ENCODE measurements around the gene B4GALT2. TPM values are rescaled to one million over a fixed set of nuclear protein-coding genes. Genes with fewer than 3 reads are reported as not detected.

B4GALT2 gene
- total and polyA plus RNA-seq, 10 of the 15 experiments (the other 5 are each of a cell fraction or from before 2014, with no cell fraction given) = 0.98 to 61.0 (median 23.4) TPM

DNA sequence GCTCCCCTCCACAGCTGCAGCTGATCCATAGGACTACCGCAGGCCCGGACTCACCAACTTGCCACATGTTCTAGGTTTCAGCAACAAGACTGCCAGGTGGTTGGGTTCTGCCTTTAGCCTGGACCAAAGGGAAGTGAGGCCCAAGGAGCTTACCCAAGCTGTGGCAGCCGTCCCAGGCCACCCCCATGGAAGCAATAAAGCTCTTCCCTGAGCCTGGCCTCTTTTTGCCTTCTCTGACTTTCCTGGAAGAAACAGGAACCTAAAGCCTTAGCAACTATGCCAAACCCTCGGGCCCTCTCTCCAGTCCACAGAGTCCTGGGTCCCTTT is 48.1 kb upstream of the B4GALT2 start:
- intact Hi-C loops (cut with micrococcal nuclease; ENCODE audit: unreplicated experiment) (loop anchor here (5.0 kb wide), 1 partner anchor 94 kb away; no protein-coding TSS in a partner anchor), in situ Hi-C loops (cut with MboI) (loop anchor here (5.0 kb wide), 1 partner anchor 169 kb away; no protein-coding TSS in a partner anchor)
- BruUV-seq (replicated peaks) = no TSS peak
- no peak overlapping the region for H3K9ac ChIP-seq (ENCODE audit: control insufficient read depth, insufficient read depth, low read length)
- ChIA-PET SMC1A (ENCODE audit: uncharacterized antibody, unreplicated experiment) (interaction anchor here (1.0 to 6.1 kb wide), 3 partner anchors 14 to 166 kb away, joined by 3 to 65 read pairs (median 8); no protein-coding TSS in a partner anchor), POLR2A (interaction anchor here (1.1 kb wide), 1 partner anchor 167 kb away, joined by 3 read pairs; no protein-coding TSS in a partner anchor), CTCF (interaction anchor here (0.6 to 19.3 kb wide), 11 partner anchors 9 to 704 kb away, joined by 3 to 1117 read pairs (median 3); no protein-coding TSS in a partner anchor), RAD21 (ENCODE audit: unreplicated experiment) (interaction anchor here (0.9 to 13.3 kb wide), 4 partner anchors 15 to 164 kb away, joined by 3 to 587 read pairs (median 4); no protein-coding TSS in a partner anchor)
- no peak overlapping the region for H2AFZ ChIP-seq (ENCODE audit: control insufficient read depth, low read depth, low read length)
- no peak overlapping the region for H3K4me2 ChIP-seq (ENCODE audit: control insufficient read depth, insufficient read depth)
- no peaks in the 10 kb centered on the region for H4K20me1 ChIP-seq (ENCODE audit: control insufficient read depth, insufficient read depth)
- no peak for FAIRE-seq
- WGBS (ENCODE audit: insufficient coverage, insufficient replicate concordance, low lambda C conversion rate, missing lambda C conversion rate) = 76% methylated on average over 4 of the region's 4 CpGs
- H3K4me3 ChIP-seq = no peak overlapping the region
- no peak for ATAC-seq
- TF ChIP-seq, protein P1, sequence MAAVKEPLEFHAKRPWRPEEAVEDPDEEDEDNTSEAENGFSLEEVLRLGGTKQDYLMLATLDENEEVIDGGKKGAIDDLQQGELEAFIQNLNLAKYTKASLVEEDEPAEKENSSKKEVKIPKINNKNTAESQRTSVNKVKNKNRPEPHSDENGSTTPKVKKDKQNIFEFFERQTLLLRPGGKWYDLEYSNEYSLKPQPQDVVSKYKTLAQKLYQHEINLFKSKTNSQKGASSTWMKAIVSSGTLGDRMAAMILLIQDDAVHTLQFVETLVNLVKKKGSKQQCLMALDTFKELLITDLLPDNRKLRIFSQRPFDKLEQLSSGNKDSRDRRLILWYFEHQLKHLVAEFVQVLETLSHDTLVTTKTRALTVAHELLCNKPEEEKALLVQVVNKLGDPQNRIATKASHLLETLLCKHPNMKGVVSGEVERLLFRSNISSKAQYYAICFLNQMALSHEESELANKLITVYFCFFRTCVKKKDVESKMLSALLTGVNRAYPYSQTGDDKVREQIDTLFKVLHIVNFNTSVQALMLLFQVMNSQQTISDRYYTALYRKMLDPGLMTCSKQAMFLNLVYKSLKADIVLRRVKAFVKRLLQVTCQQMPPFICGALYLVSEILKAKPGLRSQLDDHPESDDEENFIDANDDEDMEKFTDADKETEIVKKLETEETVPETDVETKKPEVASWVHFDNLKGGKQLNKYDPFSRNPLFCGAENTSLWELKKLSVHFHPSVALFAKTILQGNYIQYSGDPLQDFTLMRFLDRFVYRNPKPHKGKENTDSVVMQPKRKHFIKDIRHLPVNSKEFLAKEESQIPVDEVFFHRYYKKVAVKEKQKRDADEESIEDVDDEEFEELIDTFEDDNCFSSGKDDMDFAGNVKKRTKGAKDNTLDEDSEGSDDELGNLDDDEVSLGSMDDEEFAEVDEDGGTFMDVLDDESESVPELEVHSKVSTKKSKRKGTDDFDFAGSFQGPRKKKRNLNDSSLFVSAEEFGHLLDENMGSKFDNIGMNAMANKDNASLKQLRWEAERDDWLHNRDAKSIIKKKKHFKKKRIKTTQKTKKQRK (IDR thresholded peaks at IDR 0.05; ENCODE audit: low read depth, low read length) = no peak
- TF ChIP-seq PML (IDR thresholded peaks at IDR 0.05; ENCODE audit: low read length) (no peak), MYC (IDR thresholded peaks at IDR 0.05; ENCODE audit: insufficient read depth, insufficient read length, insufficient replicate concordance, low read length, severe bottlenecking) (no peak), RBBP5 (conservative IDR thresholded peaks at IDR 0.05) (no peak), HDAC2 (IDR thresholded peaks at IDR 0.05) (no peak), MTA2 (IDR thresholded peaks at IDR 0.05; ENCODE audit: low read depth) (no peak), SMARCA5 (IDR thresholded peaks at IDR 0.05) (no peak), YY1 (IDR thresholded peaks at IDR 0.05; ENCODE audit: low read depth, low read length) (no peak), NFYA (IDR thresholded peaks at IDR 0.05; ENCODE audit: borderline replicate concordance, low read depth, low read length) (no peak), PBX3 (IDR thresholded peaks at IDR 0.05; ENCODE audit: insufficient replicate concordance, low read depth, low read length) (no peak), MXI1 (IDR thresholded peaks at IDR 0.05; ENCODE audit: low read depth, low read length) (no peak), NFIC (IDR thresholded peaks at IDR 0.05; ENCODE audit: low read depth, low read length) (no peak), MEF2A (IDR thresholded peaks at IDR 0.05; ENCODE audit: insufficient read depth, low read depth, low read length) (no peak), BCL11A (IDR thresholded peaks at IDR 0.05; ENCODE audit: low read depth, low read length) (no peak), CHD2 (IDR thresholded peaks at IDR 0.05; ENCODE audit: borderline replicate concordance, low read depth, low read length) (no peak), NR2C1 (IDR thresholded peaks at IDR 0.05) (no peak), KLF5 (IDR thresholded peaks at IDR 0.05; ENCODE audit: partially characterized antibody) (no peak), HCFC1 (IDR thresholded peaks at IDR 0.05; ENCODE audit: low read length) (no peak)
- TF ChIP-seq, protein P2, sequence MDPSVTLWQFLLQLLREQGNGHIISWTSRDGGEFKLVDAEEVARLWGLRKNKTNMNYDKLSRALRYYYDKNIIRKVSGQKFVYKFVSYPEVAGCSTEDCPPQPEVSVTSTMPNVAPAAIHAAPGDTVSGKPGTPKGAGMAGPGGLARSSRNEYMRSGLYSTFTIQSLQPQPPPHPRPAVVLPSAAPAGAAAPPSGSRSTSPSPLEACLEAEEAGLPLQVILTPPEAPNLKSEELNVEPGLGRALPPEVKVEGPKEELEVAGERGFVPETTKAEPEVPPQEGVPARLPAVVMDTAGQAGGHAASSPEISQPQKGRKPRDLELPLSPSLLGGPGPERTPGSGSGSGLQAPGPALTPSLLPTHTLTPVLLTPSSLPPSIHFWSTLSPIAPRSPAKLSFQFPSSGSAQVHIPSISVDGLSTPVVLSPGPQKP (IDR thresholded peaks at IDR 0.05; ENCODE audit: low read depth, low read length) = no peak
- TF ChIP-seq, protein P3, sequence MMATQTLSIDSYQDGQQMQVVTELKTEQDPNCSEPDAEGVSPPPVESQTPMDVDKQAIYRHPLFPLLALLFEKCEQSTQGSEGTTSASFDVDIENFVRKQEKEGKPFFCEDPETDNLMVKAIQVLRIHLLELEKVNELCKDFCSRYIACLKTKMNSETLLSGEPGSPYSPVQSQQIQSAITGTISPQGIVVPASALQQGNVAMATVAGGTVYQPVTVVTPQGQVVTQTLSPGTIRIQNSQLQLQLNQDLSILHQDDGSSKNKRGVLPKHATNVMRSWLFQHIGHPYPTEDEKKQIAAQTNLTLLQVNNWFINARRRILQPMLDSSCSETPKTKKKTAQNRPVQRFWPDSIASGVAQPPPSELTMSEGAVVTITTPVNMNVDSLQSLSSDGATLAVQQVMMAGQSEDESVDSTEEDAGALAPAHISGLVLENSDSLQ (IDR thresholded peaks at IDR 0.05) = no peak
- no peaks in the 10 kb centered on the region for H3K36me3 ChIP-seq (ENCODE audit: control insufficient read depth in 2 of 2, insufficient read depth in 2 of 2, low read length in 1 of 2)
- no peak for DNase-seq (ENCODE audit: low read depth, low spot score)
- H3K27ac ChIP-seq (ENCODE audit: control insufficient read depth, insufficient read depth) = no peak overlapping the region
- peaks cover 11% of the 10 kb centered on the region for H3K4me1 ChIP-seq (ENCODE audit: control insufficient read depth, insufficient read depth, low read length)
- H3K27me3 ChIP-seq (replicated peaks in 1 of 2; ENCODE audit: control insufficient read depth in 2 of 2, insufficient read depth in 2 of 2, low read length in 1 of 2) = no peaks in the 10 kb centered on the region
- no peaks in the 10 kb centered on the region for H3K79me2 ChIP-seq (ENCODE audit: control insufficient read depth, insufficient read depth, low read length)
- H3K9me3 ChIP-seq (replicated peaks; ENCODE audit: control insufficient read depth, insufficient read depth, low read length) = no peaks in the 10 kb centered on the region

Data from GM12878 (cell line).